ENCODE measurements around the gene TRIM29. TPM values are rescaled to one million over a fixed set of nuclear protein-coding genes. Genes with fewer than 3 reads are reported as not detected.

TRIM29 gene
- not detected in 2 replicates for total RNA-seq
- not detected in 2 replicates for polyA plus RNA-seq
- not detected in 2 replicates for polyA plus RNA-seq (2012)
- not detected in 2 replicates for polyA minus RNA-seq (ENCODE audit: low replicate concordance)

DNA sequence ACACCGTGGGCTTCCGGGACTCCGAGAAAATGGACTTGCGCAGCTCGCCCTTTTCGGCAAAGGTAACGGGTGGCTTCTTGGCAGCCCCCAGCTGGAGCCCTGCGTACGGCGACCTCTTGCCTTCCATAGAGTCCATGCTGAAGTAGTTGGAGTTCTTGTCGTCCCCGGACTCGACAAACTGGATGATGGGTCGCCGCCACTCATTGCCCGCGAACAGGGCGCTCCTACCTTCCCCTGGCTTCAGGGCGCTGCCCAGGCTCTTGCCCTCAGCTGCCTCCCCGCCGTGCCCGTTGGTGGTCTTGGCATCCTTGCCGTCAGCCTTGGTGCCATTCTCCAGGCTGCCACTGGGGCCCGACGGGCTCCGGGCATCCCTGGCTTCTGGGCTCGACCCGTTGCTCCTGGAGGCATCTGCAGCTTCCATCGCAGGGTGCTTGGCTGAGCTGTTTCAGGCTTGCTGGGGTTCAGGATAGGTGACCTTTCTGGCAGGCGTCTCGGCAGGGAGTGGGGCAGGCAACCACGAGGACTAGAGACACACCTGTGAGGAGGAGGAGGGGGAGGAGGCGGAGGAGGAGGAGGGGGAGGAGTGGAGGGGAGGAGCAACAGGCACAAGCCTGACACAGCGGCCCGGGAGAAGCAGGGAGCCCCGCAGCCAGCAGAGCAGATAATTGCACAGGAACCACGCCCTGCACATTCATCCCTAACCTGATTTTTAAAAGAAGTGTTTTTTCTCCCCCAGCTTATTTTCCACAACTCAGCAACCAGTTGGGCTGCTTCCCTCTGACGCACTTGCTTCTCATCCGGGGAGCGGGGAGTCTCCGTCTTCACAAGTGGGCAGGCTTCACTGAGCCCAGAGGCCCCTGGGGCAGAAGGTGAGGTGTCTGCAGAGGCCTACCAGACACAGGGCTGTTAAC lies at the start of gene TRIM29:
TRIM29 (minus strand) TSS at position 503 of the 911 bp plus-strand sequence; CDS start at position 421, 82 bp downstream.
- H2AFZ ChIP-seq (ENCODE audit: low read length): no peak within 1 kb of the TSS
- H3K27ac ChIP-seq (ENCODE audit: insufficient read depth, low read length): no peak within 1 kb of the TSS
- H4K20me1 ChIP-seq (ENCODE audit: control insufficient read depth, extremely low read depth, insufficient read depth, low read length): no peaks in the 10 kb centered on the region
- no peak within 1 kb of the TSS for H3K9ac ChIP-seq (ENCODE audit: insufficient read depth, low read length)
- H3K4me3 ChIP-seq (replicated peaks in 1 of 4; ENCODE audit: control extremely low read depth in 1 of 4, insufficient read depth in 1 of 4, low read depth in 3 of 4, low read length in 4 of 4): no peak within 1 kb of the TSS
- no peaks in the 10 kb centered on the region for H3K27me3 ChIP-seq (ENCODE audit: control insufficient read depth, insufficient read depth, low read length)
- no peak for DNase-seq (ENCODE audit: low read depth in 2 of 2)
- TF ChIP-seq, protein P1, sequence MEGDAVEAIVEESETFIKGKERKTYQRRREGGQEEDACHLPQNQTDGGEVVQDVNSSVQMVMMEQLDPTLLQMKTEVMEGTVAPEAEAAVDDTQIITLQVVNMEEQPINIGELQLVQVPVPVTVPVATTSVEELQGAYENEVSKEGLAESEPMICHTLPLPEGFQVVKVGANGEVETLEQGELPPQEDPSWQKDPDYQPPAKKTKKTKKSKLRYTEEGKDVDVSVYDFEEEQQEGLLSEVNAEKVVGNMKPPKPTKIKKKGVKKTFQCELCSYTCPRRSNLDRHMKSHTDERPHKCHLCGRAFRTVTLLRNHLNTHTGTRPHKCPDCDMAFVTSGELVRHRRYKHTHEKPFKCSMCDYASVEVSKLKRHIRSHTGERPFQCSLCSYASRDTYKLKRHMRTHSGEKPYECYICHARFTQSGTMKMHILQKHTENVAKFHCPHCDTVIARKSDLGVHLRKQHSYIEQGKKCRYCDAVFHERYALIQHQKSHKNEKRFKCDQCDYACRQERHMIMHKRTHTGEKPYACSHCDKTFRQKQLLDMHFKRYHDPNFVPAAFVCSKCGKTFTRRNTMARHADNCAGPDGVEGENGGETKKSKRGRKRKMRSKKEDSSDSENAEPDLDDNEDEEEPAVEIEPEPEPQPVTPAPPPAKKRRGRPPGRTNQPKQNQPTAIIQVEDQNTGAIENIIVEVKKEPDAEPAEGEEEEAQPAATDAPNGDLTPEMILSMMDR (conservative IDR thresholded peaks at IDR 0.05 in 1 of 2, IDR thresholded peaks at IDR 0.05 in 1 of 2; ENCODE audit: low read depth in 1 of 2, low read length in 2 of 2): no peak
- TF ChIP-seq EZH2 (IDR thresholded peaks at IDR 0.05; ENCODE audit: low read length, missing control alignments): no peak
- no peaks in the 10 kb centered on the region for H3K79me2 ChIP-seq (ENCODE audit: control insufficient read depth, insufficient read depth, low read length)
- no peaks in the 10 kb centered on the region for H3K4me1 ChIP-seq (ENCODE audit: control insufficient read depth, extremely low read depth, insufficient read depth, low read length)
- no peaks in the 10 kb centered on the region for H3K36me3 ChIP-seq (ENCODE audit: control insufficient read depth, insufficient read depth, low read length)
- no peak within 1 kb of the TSS for H3K4me2 ChIP-seq (ENCODE audit: extremely low read depth, insufficient read depth, low read length)
- no peaks in the 10 kb centered on the region for H3K9me3 ChIP-seq (ENCODE audit: control insufficient read depth, insufficient read depth, low read depth, low read length)

- peak in 1 of 2 donors; percentile 59 for DNase-seq (ENCODE audit: low read depth in 2 of 2)
- Histone ChIP-seq H3K4me2 (ENCODE audit: extremely low read depth, insufficient read depth, low read length) (no peak overlapping the region), H3K79me2 (ENCODE audit: control insufficient read depth, insufficient read depth, low read length) (no peaks in the 10 kb centered on the region), H3K9ac (ENCODE audit: insufficient read depth, low read length) (no peak overlapping the region), H2AFZ (ENCODE audit: low read length) (peak overlapping the region; percentile 10), H3K27me3 (ENCODE audit: control insufficient read depth, insufficient read depth, low read length) (peaks cover 6% of the 10 kb centered on the region), H3K9me3 (ENCODE audit: control insufficient read depth, insufficient read depth, low read depth, low read length) (no peaks in the 10 kb centered on the region), H3K4me1 (ENCODE audit: control insufficient read depth, extremely low read depth, insufficient read depth, low read length) (peaks cover 22% of the 10 kb centered on the region), H3K27ac (ENCODE audit: insufficient read depth, low read length) (no peak overlapping the region), H4K20me1 (ENCODE audit: control insufficient read depth, extremely low read depth, insufficient read depth, low read length) (no peaks in the 10 kb centered on the region), H3K4me3 (replicated peaks in 1 of 4; ENCODE audit: control extremely low read depth in 1 of 4, insufficient read depth in 1 of 4, low read depth in 3 of 4, low read length in 4 of 4) (no peak overlapping the region), H3K36me3 (ENCODE audit: control insufficient read depth, insufficient read depth, low read length) (no peaks in the 10 kb centered on the region)
- TF ChIP-seq, protein P1 (conservative IDR thresholded peaks at IDR 0.05 in 1 of 2, IDR thresholded peaks at IDR 0.05 in 1 of 2; ENCODE audit: low read depth in 1 of 2, low read length in 2 of 2): no peak
- no peak for TF ChIP-seq EZH2 (IDR thresholded peaks at IDR 0.05; ENCODE audit: low read length, missing control alignments)
Observed at GRCh38 chr11:120186774-120187591, 49.1 kb upstream of the TRIM29 start.

DNA sequence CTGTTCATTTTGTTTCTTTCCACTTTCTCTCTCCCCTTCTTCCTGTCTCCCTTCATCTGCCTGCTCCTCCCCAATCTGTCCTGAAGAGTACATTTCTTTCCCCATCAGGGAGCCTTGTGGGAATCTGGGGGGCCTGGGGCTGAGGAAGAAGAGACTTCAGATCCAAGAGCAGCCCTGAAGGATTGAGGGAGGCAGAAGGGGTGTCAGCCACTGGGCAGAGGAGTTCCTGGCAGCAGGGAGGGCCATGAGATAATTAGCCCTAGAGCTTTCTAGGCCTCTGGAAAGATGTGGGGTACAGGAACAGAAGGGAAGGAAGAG lies 48.5 kb upstream of the TRIM29 start:
- peaks cover 6% of the 10 kb centered on the region for H3K27me3 ChIP-seq (ENCODE audit: control insufficient read depth, insufficient read depth, low read length)
- H2AFZ ChIP-seq (ENCODE audit: low read length): no peak overlapping the region

More for the DNA sequence above, 48.5 kb upstream of the TRIM29 start:
- H3K4me3 ChIP-seq (replicated peaks in 1 of 4; ENCODE audit: control extremely low read depth in 1 of 4, insufficient read depth in 1 of 4, low read depth in 3 of 4, low read length in 4 of 4): no peak overlapping the region
- H3K9ac ChIP-seq (ENCODE audit: insufficient read depth, low read length): no peak overlapping the region
- no peaks in the 10 kb centered on the region for H3K9me3 ChIP-seq (ENCODE audit: control insufficient read depth, insufficient read depth, low read depth, low read length)
- TF ChIP-seq EZH2 (IDR thresholded peaks at IDR 0.05; ENCODE audit: low read length, missing control alignments): no peak
- TF ChIP-seq, protein P1 (conservative IDR thresholded peaks at IDR 0.05 in 1 of 2, IDR thresholded peaks at IDR 0.05 in 1 of 2; ENCODE audit: low read depth in 1 of 2, low read length in 2 of 2): no peak
- no peaks in the 10 kb centered on the region for H4K20me1 ChIP-seq (ENCODE audit: control insufficient read depth, extremely low read depth, insufficient read depth, low read length)
- peaks cover 22% of the 10 kb centered on the region for H3K4me1 ChIP-seq (ENCODE audit: control insufficient read depth, extremely low read depth, insufficient read depth, low read length)
- H3K79me2 ChIP-seq (ENCODE audit: control insufficient read depth, insufficient read depth, low read length): no peaks in the 10 kb centered on the region
- DNase-seq (ENCODE audit: low read depth in 2 of 2): no peak
- no peaks in the 10 kb centered on the region for H3K36me3 ChIP-seq (ENCODE audit: control insufficient read depth, insufficient read depth, low read length)
- H3K4me2 ChIP-seq (ENCODE audit: extremely low read depth, insufficient read depth, low read length): no peak overlapping the region
- no peak overlapping the region for H3K27ac ChIP-seq (ENCODE audit: insufficient read depth, low read length)
